Natural killer cell (primary cell): ENCODE data around the gene PDK1. TPM values are rescaled to one million over a fixed set of nuclear protein-coding genes. Genes with fewer than 3 reads are reported as not detected.

Experiments used
- ATAC-seq, 3 donors: fragments of 150-1000 bp in 2 of 3; fragments of 200-7000 bp in 1 of 3; cut with Tn5 transposase; 1 replicate in 1 of 3; 2 replicates in 2 of 3; pipeline ENCODE4 v1.10.0; 2021; ENCODE audit warnings: mild to moderate bottlenecking in 2 of 3, moderate library complexity in 2 of 3
- DNase-seq, 2 donors: peaks; one replicate each; pipeline versions ENCODE4 v3.0.0 to v3.0.0-alpha.2; 2013 to 2021; ENCODE audit warnings: mixed read lengths in 1 of 2
- H3K27ac ChIP-seq: one replicate; pipeline ENCODE4 v1.5.1; 2013; ENCODE audit warnings: mild to moderate bottlenecking, low read length
- H3K27me3 ChIP-seq: one replicate; pipeline ENCODE4 v1.6.1; 2013; ENCODE audit warnings: low read length; ENCODE audit not compliant: control insufficient read depth, insufficient read depth
- H3K36me3 ChIP-seq: one replicate; pipeline ENCODE4 v1.6.1; 2013; ENCODE audit warnings: low read length; ENCODE audit not compliant: control insufficient read depth, insufficient read depth
- H3K4me1 ChIP-seq: one replicate; pipeline ENCODE4 v1.6.1; 2013; ENCODE audit warnings: low read length; ENCODE audit not compliant: control insufficient read depth, insufficient read depth
- H3K4me3 ChIP-seq: one replicate; pipeline ENCODE4 v1.5.1; 2013; ENCODE audit warnings: low read length
- H3K9me3 ChIP-seq: one replicate; pipeline ENCODE4 v1.6.1; 2013; ENCODE audit warnings: low read length; ENCODE audit not compliant: control insufficient read depth, insufficient read depth
- H3K27ac Mint-ChIP-seq, 2 donors: one replicate each; pipeline ENCODE4 v1.8.0; 2022; ENCODE audit warnings: mild to moderate bottlenecking in 2 of 2, mixed read lengths in 2 of 2, moderate library complexity in 1 of 2
- H3K27me3 Mint-ChIP-seq, 2 donors: one replicate each; pipeline ENCODE4 v1.8.0; 2022; ENCODE audit warnings: low read depth in 2 of 2, mixed read lengths in 2 of 2
- H3K36me3 Mint-ChIP-seq: one replicate; pipeline ENCODE4 v1.8.0; 2022; ENCODE audit warnings: mixed read lengths
- H3K4me1 Mint-ChIP-seq, 2 donors: one replicate each; pipeline ENCODE4 v1.8.0; 2022; ENCODE audit warnings: mixed read lengths in 2 of 2
- H3K4me3 Mint-ChIP-seq: one replicate; pipeline ENCODE4 v1.8.0; 2022; ENCODE audit warnings: mild to moderate bottlenecking, moderate library complexity, mixed read lengths
- H3K9me3 Mint-ChIP-seq, 2 donors: one replicate each; pipeline ENCODE4 v1.8.0; 2022; ENCODE audit warnings: mixed read lengths in 2 of 2
- CTCF ChIP-seq: fragments of 200-600 bp; IDR thresholded peaks from one replicate; pipeline ENCODE4 v1.8.0; 2022; ENCODE audit warnings: antibody characterized with exemption
- WGBS: methylation state at CpG from one replicate; pipeline ENCODE4 v1.1.7; 2013; ENCODE audit warnings: missing lambda C conversion rate; ENCODE audit not compliant: insufficient coverage; 5-methylcytosine and 5-hydroxymethylcytosine counted together
- intact Hi-C: fragments of 100-400 bp; cut with micrococcal nuclease; formaldehyde crosslinking; loops from one replicate; pipeline ENCODE4 v1.14.2; 2022
- total RNA-seq, 4 donors: library from RNA; stranded (reverse); fragments of 120-200 nt in 1 of 4; gene quantifications; one replicate each; pipeline versions ENCODE4 v1.2.3 to v1.2.4, GENCODE V29; 2013 to 2022

The PDK1 gene
- total RNA-seq = 10 to 100 TPM; 17.3 to 29.1 (median 22.6) TPM
- total RNA-seq (2013) = 28.6 TPM

- Mint-ChIP-seq H3K9me3 (no peaks in the 10 kb centered on the region), H3K36me3 (no peaks in the 10 kb centered on the region), H3K27ac (peak within 1 kb of the TSS; percentile 80 to 91), H3K4me3 (peak within 1 kb of the TSS; percentile 94), H3K27me3 (peaks cover 0 to 2% of the 10 kb centered on the region in 2 donors), H3K4me1 (peaks cover 27 to 39% of the 10 kb centered on the region in 2 donors)
- H3K4me3 ChIP-seq = peak within 1 kb of the TSS; percentile 93
- DNase-seq (peak; percentile 88 to 96), ATAC-seq (peak; percentile 94 to 99 (median 94))
- no peaks in the 10 kb centered on the region for H3K9me3 ChIP-seq
- peaks cover 4% of the 10 kb centered on the region for H3K4me1 ChIP-seq
- intact Hi-C loops = loop anchor here (5.0 kb wide), 1 partner anchor 1628 kb away; the partner anchor contains the start of gene GORASP2
- under 1% methylated on average over 88 of the region's 88 CpGs for WGBS
- no peak for TF ChIP-seq CTCF
- peak within 1 kb of the TSS; percentile 71 for H3K27ac ChIP-seq
- no peaks in the 10 kb centered on the region for H3K27me3 ChIP-seq
- no peaks in the 10 kb centered on the region for H3K36me3 ChIP-seq
These were observed at the start of gene PDK1 for GRCh38 chr2:172555522-172556283. PDK1 (plus strand) TSS chr2:172556090; CDS start chr2:172556151, 61 bp downstream.

DNA sequence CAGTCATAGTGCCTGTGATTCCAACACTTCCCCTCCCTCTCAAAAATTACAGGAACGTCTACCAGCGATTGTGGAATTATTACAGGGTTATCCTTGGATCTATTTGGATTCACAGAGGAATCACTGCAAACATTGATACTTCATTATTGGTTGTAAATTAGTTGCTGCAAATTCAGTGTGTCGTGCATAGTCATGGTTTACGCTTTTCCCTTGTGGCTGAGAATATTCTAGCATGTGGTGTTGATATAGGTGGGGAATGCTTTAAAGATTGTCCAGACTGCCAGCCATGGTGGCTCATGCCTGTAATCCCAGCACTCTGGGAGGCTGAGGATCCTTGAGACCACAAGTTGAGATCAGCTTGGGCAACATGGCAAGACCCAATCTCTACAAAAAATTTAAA, 48.7 kb upstream of the PDK1 start:
- 94% methylated on average over 4 of the region's 4 CpGs for WGBS
- ATAC-seq (no peak), DNase-seq (no peak)
- no peaks in the 10 kb centered on the region for H3K27me3 ChIP-seq
- Mint-ChIP-seq H3K27ac (no peak overlapping the region), H3K9me3 (no peaks in the 10 kb centered on the region), H3K4me1 (no peaks in the 10 kb centered on the region), H3K27me3 (no peaks in the 10 kb centered on the region), H3K4me3 (no peak overlapping the region), H3K36me3 (peaks cover under 1% of the 10 kb centered on the region)
- no peak for TF ChIP-seq CTCF
- H3K27ac ChIP-seq = no peak overlapping the region
- peaks cover 17% of the 10 kb centered on the region for H3K36me3 ChIP-seq
- peaks cover 7% of the 10 kb centered on the region for H3K9me3 ChIP-seq
- intact Hi-C loops = no loop called here
- H3K4me1 ChIP-seq = peaks cover 4% of the 10 kb centered on the region
- no peak overlapping the region for H3K4me3 ChIP-seq

GRCh38 chr2:172510088-172510487, 45.8 kb upstream of the PDK1 start:
- H3K36me3 Mint-ChIP-seq = peaks cover 11% of the 10 kb centered on the region

More at GRCh38 chr2:172510088-172510487, 45.8 kb upstream of the PDK1 start:
- Histone ChIP-seq H3K27me3 (no peaks in the 10 kb centered on the region), H3K36me3 (peaks cover under 1% of the 10 kb centered on the region), H3K9me3 (peaks cover 24% of the 10 kb centered on the region), H3K4me1 (peaks cover 4% of the 10 kb centered on the region), H3K4me3 (no peak overlapping the region), H3K27ac (no peak overlapping the region)
- DNase-seq (no peak), ATAC-seq (no peak)
- intact Hi-C loops = no loop called here
- no peaks in the 10 kb centered on the region for H3K4me1 Mint-ChIP-seq
- 91% methylated on average over 1 of the region's 6 CpGs for WGBS
- no peak for TF ChIP-seq CTCF
- no peak overlapping the region for H3K4me3 Mint-ChIP-seq
- H3K9me3 Mint-ChIP-seq = peaks cover 5% of the 10 kb centered on the region in 2 donors
- H3K27ac Mint-ChIP-seq = no peak overlapping the region
- no peaks in the 10 kb centered on the region for H3K27me3 Mint-ChIP-seq
